ENCODE measurements around the gene WNT4.

DNA sequence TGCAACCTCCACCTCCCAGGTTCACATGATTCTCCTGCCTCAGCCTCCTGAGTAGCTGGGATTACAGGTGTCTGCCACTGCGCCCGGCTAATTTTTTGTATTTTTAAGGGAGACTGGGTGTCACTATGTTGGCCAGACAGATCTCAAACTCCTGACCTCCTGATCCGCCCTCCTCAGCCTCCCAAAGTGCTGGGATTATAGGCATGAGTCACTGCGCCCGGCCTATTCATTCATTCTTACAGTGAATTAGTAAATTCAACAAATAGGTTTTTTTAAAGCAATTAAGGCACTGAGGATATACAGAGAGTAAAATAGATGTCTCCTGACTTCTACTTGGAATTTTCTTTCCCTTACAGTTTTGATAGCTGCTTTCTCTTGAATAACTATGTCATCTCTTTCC, 46.9 kb downstream of the WNT4 start:
- TF ChIP-seq, protein P1, sequence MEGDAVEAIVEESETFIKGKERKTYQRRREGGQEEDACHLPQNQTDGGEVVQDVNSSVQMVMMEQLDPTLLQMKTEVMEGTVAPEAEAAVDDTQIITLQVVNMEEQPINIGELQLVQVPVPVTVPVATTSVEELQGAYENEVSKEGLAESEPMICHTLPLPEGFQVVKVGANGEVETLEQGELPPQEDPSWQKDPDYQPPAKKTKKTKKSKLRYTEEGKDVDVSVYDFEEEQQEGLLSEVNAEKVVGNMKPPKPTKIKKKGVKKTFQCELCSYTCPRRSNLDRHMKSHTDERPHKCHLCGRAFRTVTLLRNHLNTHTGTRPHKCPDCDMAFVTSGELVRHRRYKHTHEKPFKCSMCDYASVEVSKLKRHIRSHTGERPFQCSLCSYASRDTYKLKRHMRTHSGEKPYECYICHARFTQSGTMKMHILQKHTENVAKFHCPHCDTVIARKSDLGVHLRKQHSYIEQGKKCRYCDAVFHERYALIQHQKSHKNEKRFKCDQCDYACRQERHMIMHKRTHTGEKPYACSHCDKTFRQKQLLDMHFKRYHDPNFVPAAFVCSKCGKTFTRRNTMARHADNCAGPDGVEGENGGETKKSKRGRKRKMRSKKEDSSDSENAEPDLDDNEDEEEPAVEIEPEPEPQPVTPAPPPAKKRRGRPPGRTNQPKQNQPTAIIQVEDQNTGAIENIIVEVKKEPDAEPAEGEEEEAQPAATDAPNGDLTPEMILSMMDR (IDR thresholded peaks at IDR 0.05): no peak
- no peak for TF ChIP-seq POLR2A (IDR thresholded peaks at IDR 0.05)

All from Peyer's patch (tissue), 4 donors.